Activated B cell treated with CpG ODN at 0.5 μM for 24 hours (primary cell): ENCODE results near the gene NGEF. TPM values are rescaled to one million over a fixed set of nuclear protein-coding genes. Genes with fewer than 3 reads are reported as not detected.

ENCODE experiments used
- ATAC-seq: fragments of 200-7000 bp; cut with Tn5 transposase; one replicate; pipeline ENCODE4 v1.10.0; 2021; ENCODE audit warnings: low read depth, mild to moderate bottlenecking, moderate library complexity
- CTCF ChIA-PET: fragments of 350-600 bp; sonication (Branson Sonifier 250); formaldehyde crosslinking; loops from one replicate; lab custom pipeline; 2021; ENCODE audit warnings: antibody characterized with exemption; lab: Charles Lee
- POLR2A ChIA-PET: fragments of 350-600 bp; sonication (Branson Sonifier 250); formaldehyde crosslinking; loops from one replicate; lab custom pipeline; 2021; ENCODE audit warnings: antibody characterized with exemption; lab: Charles Lee
- DNase-seq: peaks from one replicate; pipeline ENCODE4 v3.0.0; 2022
- H3K27ac Mint-ChIP-seq: one replicate; pipeline ENCODE4 v1.8.0; 2020; ENCODE audit warnings: mixed read lengths
- H3K27me3 Mint-ChIP-seq: one replicate; pipeline ENCODE4 v1.8.0; 2021; ENCODE audit warnings: mixed read lengths
- H3K36me3 Mint-ChIP-seq: one replicate; pipeline ENCODE4 v1.8.0; 2021; ENCODE audit warnings: low read depth, mixed read lengths
- H3K4me1 Mint-ChIP-seq: one replicate; pipeline ENCODE4 v1.8.0; 2021; ENCODE audit warnings: mixed read lengths
- H3K4me3 Mint-ChIP-seq: one replicate; pipeline ENCODE4 v1.8.0; 2020; ENCODE audit warnings: mild to moderate bottlenecking, mixed read lengths
- H3K9me3 Mint-ChIP-seq: one replicate; pipeline ENCODE4 v1.8.0; 2020; ENCODE audit warnings: mixed read lengths
- intact Hi-C: fragments of 100-400 bp; cut with micrococcal nuclease; formaldehyde crosslinking; loops from one replicate; pipeline ENCODE4 v1.15.1; 2024
- total RNA-seq: library from RNA; stranded (reverse); gene quantifications from 2 replicates; pipeline ENCODE4 v1.2.3, GENCODE V29; 2022
- TF ChIP-seq, protein P1 (sequence below): fragments of 200-600 bp; IDR thresholded peaks from one replicate; pipeline ENCODE4 v1.8.0; 2022; ENCODE audit warnings: antibody characterized with exemption, mild to moderate bottlenecking

The NGEF gene
- total RNA-seq, 1 donor from 2014 or later: not detected

DNA sequence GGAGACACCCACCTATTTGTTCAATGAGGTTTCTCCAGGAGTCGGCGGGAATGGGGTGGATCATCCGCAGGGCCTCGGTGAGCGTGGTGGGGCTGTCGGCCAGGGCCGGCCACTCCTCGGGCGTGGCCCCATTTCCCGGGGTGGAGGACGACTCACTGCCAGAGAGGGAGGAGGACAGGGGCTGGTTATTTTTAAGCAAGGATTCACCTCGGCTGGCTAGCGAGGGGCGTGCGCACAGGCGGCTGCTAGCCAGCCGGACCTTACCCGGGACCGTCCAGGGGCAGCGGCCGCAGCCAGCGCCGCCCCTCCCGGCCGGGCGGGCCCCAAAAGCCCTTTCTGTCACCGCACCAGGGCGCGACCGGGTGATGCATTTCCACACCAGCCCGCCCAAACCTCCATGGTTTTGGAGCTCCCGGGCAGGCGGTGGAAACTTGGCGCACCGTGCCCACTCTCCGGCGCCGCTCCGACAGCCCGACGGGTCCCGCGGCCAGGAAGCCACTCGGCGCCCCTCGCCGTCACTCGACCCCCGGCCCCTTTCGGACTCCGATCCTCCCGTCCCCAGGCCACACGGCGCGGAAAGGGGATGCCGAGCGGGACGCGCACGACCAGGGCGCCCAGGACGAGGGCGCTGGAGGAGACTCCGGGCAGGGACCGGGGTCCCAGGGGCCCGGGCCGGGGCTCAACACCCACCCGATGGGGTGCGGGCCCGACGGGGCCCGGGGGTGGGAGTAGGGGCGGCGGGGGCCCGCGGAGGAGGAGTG, 85.8 kb downstream of the NGEF start:
- Mint-ChIP-seq H3K27me3 (peaks cover 50% of the 10 kb centered on the region), H3K4me3 (peak overlapping the region; percentile 61), H3K4me1 (peaks cover 11% of the 10 kb centered on the region), H3K36me3 (no peaks in the 10 kb centered on the region), H3K27ac (no peak overlapping the region), H3K9me3 (peaks cover 3% of the 10 kb centered on the region)
- CTCF ChIA-PET: no interaction called here
- ATAC-seq: no peak
- no peak for DNase-seq
- TF ChIP-seq, protein P1, sequence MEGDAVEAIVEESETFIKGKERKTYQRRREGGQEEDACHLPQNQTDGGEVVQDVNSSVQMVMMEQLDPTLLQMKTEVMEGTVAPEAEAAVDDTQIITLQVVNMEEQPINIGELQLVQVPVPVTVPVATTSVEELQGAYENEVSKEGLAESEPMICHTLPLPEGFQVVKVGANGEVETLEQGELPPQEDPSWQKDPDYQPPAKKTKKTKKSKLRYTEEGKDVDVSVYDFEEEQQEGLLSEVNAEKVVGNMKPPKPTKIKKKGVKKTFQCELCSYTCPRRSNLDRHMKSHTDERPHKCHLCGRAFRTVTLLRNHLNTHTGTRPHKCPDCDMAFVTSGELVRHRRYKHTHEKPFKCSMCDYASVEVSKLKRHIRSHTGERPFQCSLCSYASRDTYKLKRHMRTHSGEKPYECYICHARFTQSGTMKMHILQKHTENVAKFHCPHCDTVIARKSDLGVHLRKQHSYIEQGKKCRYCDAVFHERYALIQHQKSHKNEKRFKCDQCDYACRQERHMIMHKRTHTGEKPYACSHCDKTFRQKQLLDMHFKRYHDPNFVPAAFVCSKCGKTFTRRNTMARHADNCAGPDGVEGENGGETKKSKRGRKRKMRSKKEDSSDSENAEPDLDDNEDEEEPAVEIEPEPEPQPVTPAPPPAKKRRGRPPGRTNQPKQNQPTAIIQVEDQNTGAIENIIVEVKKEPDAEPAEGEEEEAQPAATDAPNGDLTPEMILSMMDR: no peak
- intact Hi-C loops: no loop called here
- POLR2A ChIA-PET: interaction anchor here (0.6 kb wide), 1 partner anchor 16 kb away, joined by 8 read pairs; no protein-coding TSS in a partner anchor

DNA sequence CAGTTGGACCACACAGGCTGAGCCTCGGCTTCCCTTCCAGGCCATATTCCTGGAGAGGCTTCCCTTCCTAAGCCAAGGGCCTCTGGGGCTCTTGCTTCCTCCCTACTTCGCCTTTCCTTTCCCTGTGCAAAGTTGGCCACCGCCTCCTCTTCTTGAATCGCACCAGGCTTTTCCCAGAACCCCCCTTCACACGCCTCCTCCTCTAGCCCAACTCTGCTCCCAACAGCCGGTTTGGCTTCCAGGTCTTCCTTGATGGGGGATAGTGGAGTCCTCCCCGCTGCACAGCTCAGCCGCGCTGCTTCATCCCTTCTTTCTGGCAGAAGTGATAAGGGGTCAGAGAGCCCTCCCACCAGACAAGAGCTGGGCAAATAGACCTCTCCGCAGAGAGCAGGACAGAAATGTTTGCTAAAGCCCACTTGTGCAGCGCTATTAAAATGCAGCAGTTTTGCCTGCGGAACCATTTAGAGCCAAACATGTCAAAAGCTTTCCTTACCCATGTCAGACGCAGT, 86.6 kb downstream of the NGEF start:
- TF ChIP-seq, protein P1: no peak
- POLR2A ChIA-PET: interaction anchor here (0.6 kb wide), 2 partner anchors 16 to 299 kb away, joined by 4 to 8 read pairs; no protein-coding TSS in a partner anchor
- no peak for ATAC-seq
- CTCF ChIA-PET: no interaction called here
- H3K4me1 Mint-ChIP-seq: peaks cover 11% of the 10 kb centered on the region
- H3K36me3 Mint-ChIP-seq: no peaks in the 10 kb centered on the region
- no peak overlapping the region for H3K27ac Mint-ChIP-seq
- H3K27me3 Mint-ChIP-seq: peaks cover 54% of the 10 kb centered on the region
- no peak for DNase-seq
- peaks cover 3% of the 10 kb centered on the region for H3K9me3 Mint-ChIP-seq
- peak overlapping the region; percentile 61 for H3K4me3 Mint-ChIP-seq
- intact Hi-C loops: no loop called here

DNA sequence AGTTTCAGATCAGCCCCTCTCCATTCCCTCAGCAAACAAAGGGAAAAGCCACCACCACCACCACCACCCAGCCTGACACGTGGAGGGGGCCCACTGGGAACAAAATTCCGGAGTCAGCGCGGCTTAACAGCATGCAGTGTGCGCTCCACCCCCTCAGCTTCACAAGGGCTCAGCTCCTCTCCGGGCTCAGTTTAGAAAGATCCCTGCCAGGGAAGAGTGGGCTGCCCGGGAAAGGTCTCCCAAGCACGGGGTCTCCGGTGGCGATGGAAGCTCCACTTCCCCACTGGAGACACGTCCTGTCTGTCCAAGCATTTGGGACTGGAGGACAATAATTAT, 87.3 kb downstream of the NGEF start:
- ATAC-seq (no peak), DNase-seq (no peak)
- Mint-ChIP-seq H3K4me3 (no peak overlapping the region), H3K4me1 (peaks cover 11% of the 10 kb centered on the region), H3K27ac (no peak overlapping the region), H3K27me3 (peaks cover 49% of the 10 kb centered on the region), H3K9me3 (peaks cover 3% of the 10 kb centered on the region), H3K36me3 (no peaks in the 10 kb centered on the region)
- TF ChIP-seq, protein P1: no peak
- POLR2A ChIA-PET: interaction anchor here (0.6 kb wide), 1 partner anchor 299 kb away, joined by 4 read pairs; no protein-coding TSS in a partner anchor
- intact Hi-C loops: no loop called here
- CTCF ChIA-PET: no interaction called here

DNA sequence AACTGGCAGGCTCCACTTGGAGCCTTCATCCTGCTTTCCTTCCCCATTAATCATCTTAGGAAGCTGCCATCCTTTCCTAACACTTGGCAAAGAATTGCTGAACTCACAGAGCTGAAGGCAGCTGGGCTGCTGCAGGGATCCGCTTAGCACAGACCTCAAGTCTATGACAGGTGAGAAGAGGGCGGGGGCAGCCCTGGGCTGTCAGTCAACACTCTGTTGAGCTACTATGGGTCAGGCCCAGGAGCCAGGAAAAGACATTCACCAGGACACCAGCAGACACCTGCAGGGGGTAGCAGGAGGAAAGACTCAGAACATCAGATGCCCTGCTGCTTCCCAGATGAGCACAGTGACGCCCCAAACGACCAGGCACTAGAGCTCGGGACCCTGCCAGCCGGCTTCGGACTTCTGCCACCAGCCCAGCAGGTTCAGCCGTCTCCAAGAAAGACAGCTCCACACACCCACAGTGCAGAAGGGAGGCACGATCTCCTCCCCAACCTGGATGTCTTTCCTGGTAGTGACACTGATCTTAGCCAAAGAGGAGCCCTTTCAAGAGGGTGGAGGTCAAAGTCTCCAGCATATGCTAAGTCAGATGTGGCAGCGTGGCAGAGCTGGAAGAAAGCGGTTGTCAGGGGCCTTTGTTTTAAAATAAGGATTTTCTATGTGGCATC, 87.8 kb downstream of the NGEF start:
- Mint-ChIP-seq H3K27me3 (peaks cover 50% of the 10 kb centered on the region), H3K27ac (no peak overlapping the region), H3K4me3 (no peak overlapping the region), H3K4me1 (peaks cover 11% of the 10 kb centered on the region), H3K9me3 (peaks cover 3% of the 10 kb centered on the region), H3K36me3 (no peaks in the 10 kb centered on the region)
- TF ChIP-seq, protein P1: no peak
- intact Hi-C loops: no loop called here
- ChIA-PET POLR2A (no interaction called here), CTCF (no interaction called here)
- ATAC-seq (no peak), DNase-seq (no peak)

DNA sequence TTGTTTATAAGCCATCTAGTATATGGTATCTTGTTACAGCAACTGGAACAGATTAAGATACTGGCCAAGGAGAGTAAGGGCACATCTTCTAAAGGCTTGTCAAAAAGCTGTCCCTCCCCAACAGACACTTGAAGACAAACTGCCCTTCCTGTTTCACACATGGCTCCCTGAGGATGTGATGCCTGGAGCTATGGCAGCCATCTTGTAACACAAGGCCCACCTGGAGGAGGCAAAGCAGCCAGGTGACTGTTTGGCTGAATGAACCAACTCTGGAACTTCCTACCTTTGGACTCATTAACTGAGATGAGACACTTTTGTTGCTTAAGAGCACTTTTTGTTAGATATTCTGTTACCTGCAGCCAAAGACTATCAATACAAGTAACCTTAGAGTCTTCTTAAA, 88.6 kb downstream of the NGEF start:
- peaks cover 49% of the 10 kb centered on the region for H3K27me3 Mint-ChIP-seq

More for the DNA sequence above, 88.6 kb downstream of the NGEF start:
- H3K4me3 Mint-ChIP-seq: no peak overlapping the region
- TF ChIP-seq, protein P1: no peak
- H3K9me3 Mint-ChIP-seq: peaks cover 3% of the 10 kb centered on the region
- ChIA-PET CTCF (no interaction called here), POLR2A (no interaction called here)
- ATAC-seq (no peak), DNase-seq (no peak)
- H3K4me1 Mint-ChIP-seq: peaks cover 11% of the 10 kb centered on the region
- no peak overlapping the region for H3K27ac Mint-ChIP-seq
- H3K36me3 Mint-ChIP-seq: no peaks in the 10 kb centered on the region
- intact Hi-C loops: no loop called here
